Peyer's patch (tissue), 4 donors: Measurements from ENCODE around the gene PRM1.

Source experiments
- CTCF ChIP-seq, 6 experiments: fragments of 450-650 bp in 4 of 6; fragments of 200-600 bp in 2 of 6; sonication (generic) in 1 of 6; IDR thresholded peaks; one replicate each; pipeline ENCODE4 v1.5.1; 2017 to 2019; ENCODE audit warnings: antibody characterized with exemption in 6 of 6, mild to moderate bottlenecking in 3 of 6, moderate library complexity in 1 of 6
- POLR2A ChIP-seq, 2 donors: fragments of 450-650 bp; IDR thresholded peaks; one replicate each; pipeline ENCODE4 v1.5.1; 2017; ENCODE audit warnings: antibody characterized with exemption in 2 of 2, mild to moderate bottlenecking in 2 of 2, moderate library complexity in 2 of 2

DNA sequence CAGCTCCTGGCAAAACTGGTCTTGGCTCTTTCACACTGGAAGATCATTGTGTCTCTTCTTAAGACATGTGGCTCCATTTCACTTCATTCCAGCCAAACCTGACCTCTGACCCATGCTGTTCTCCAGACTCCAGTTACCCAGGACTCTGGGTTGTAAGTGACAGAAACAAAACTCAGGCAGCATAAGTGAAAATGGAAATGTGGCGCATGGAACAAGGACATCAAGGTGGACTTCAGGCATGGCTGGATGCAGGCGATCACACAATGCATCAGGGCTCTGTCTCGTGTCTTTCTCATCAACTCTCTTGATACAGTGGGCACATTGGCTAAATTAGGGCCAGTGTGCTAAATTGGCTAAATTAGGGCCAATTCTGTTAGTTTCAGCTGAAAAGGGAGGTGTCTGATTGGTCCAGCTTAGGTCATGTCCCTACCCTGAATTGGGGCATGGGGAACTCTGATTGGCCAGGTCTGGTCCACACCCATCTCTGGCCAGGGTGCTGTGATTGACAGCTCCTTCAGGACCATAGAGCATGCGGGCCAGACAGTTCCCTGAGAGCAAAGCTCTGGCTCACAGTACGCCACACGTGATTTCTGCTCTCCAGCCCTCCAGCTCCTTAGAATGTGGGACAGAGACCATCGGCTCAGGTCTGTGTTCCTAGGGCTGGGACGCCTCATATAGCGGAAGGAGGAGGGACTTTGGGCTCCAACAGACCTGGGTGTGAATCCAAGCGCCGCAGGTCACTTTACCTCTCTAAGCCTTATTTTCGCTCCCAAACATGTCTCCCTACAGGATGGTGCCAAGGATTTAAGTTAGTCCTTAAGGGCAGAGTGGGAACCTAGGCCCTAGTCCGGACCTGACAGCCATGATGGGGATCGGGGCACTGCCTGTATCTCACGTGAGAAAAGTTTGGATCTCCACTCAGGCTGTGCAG is 42.6 kb downstream of the PRM1 start:
- TF ChIP-seq CTCF (IDR thresholded peaks at IDR 0.05) (no peak), POLR2A (IDR thresholded peaks at IDR 0.05) (no peak)
